ENCODE measurements around the gene GRIK1. TPM values are rescaled to one million over a fixed set of nuclear protein-coding genes. Genes with fewer than 3 reads are reported as not detected.

GRIK1 gene
- polyA plus RNA-seq, 1 donor (not counting 4 experiments of a cell fraction or from before 2014, with no cell fraction given) = not detected

DNA sequence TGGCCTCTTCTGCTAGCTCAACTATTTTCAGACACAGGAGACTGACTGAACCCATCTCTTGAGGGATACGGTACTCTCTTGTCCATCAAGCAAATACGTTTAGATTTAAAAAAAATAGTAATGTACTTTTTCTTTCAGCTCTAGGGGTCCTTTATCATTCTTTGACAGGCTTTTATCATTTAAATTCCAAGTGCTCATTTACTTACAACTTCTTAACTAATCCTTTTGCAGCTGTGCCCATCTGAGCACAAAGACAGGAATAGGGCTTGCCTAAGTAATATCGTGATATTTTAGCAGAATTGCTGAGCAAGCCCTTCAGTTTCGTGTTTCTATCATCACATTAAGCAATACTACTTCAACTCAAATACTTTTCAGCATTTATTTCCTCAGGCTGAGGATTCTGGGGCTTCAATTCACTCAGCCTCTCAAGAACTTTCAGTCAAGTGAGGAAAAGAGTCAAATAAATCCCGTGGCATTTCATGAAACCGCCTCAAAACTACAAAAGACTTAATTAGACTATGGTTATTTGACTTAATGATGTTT lies 323.5 kb downstream of the GRIK1 start:
- no peak overlapping the region for H3K4me3 ChIP-seq (ENCODE audit: control insufficient read depth in 2 of 3, extremely low read depth in 1 of 3, insufficient read depth in 2 of 3, low read depth in 1 of 3, low read length in 3 of 3)
- H2AFZ ChIP-seq (ENCODE audit: control insufficient read depth, low read length) = no peak overlapping the region
- no peak overlapping the region for H3K27ac ChIP-seq (ENCODE audit: control insufficient read depth, insufficient read depth, low read length)
- H3K9me3 ChIP-seq (ENCODE audit: control insufficient read depth, low read depth, low read length) = no peaks in the 10 kb centered on the region
- H3K9ac ChIP-seq (ENCODE audit: control insufficient read depth, extremely low read depth, insufficient read depth, low read length) = no peak overlapping the region
- dilution Hi-C loops (cut with MboI; ENCODE audit: extremely low pct_ligation_motif_present, low sequenced_read_pairs) = no loop called here
- H3K36me3 ChIP-seq (ENCODE audit: control insufficient read depth in 2 of 2, extremely low read depth in 1 of 2, insufficient read depth in 2 of 2, low read length in 2 of 2) = no peaks in the 10 kb centered on the region
- FAIRE-seq (no peak), DNase-seq (ENCODE audit: low read depth, low spot score) (no peak)
- no peaks in the 10 kb centered on the region for H3K79me2 ChIP-seq (ENCODE audit: control insufficient read depth, insufficient read depth, low read length)
- H3K4me1 ChIP-seq (ENCODE audit: control insufficient read depth, extremely low read depth, insufficient read depth, low read length) = no peaks in the 10 kb centered on the region
- H3K4me2 ChIP-seq (ENCODE audit: control insufficient read depth, extremely low read depth, insufficient read depth, low read depth, low read length) = no peak overlapping the region
- H3K27me3 ChIP-seq (ENCODE audit: control insufficient read depth, extremely low read depth, insufficient read depth, low read length) = no peaks in the 10 kb centered on the region
- no peaks in the 10 kb centered on the region for H3K9me1 ChIP-seq (ENCODE audit: control insufficient read depth, extremely low read depth, insufficient read depth, low read length)
- no peaks in the 10 kb centered on the region for H4K20me1 ChIP-seq (ENCODE audit: control insufficient read depth, extremely low read depth, insufficient read depth, low read length)
- no peak for TF ChIP-seq EZH2 (IDR thresholded peaks at IDR 0.05; ENCODE audit: low read length)
- TF ChIP-seq, protein P1, sequence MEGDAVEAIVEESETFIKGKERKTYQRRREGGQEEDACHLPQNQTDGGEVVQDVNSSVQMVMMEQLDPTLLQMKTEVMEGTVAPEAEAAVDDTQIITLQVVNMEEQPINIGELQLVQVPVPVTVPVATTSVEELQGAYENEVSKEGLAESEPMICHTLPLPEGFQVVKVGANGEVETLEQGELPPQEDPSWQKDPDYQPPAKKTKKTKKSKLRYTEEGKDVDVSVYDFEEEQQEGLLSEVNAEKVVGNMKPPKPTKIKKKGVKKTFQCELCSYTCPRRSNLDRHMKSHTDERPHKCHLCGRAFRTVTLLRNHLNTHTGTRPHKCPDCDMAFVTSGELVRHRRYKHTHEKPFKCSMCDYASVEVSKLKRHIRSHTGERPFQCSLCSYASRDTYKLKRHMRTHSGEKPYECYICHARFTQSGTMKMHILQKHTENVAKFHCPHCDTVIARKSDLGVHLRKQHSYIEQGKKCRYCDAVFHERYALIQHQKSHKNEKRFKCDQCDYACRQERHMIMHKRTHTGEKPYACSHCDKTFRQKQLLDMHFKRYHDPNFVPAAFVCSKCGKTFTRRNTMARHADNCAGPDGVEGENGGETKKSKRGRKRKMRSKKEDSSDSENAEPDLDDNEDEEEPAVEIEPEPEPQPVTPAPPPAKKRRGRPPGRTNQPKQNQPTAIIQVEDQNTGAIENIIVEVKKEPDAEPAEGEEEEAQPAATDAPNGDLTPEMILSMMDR (optimal IDR thresholded peaks at IDR 0.05 in 1 of 3, IDR thresholded peaks at IDR 0.05 in 1 of 3, conservative IDR thresholded peaks at IDR 0.05 in 1 of 3; ENCODE audit: extremely low read depth in 1 of 3, insufficient read depth in 2 of 3, low read length in 3 of 3) = no peak

DNA sequence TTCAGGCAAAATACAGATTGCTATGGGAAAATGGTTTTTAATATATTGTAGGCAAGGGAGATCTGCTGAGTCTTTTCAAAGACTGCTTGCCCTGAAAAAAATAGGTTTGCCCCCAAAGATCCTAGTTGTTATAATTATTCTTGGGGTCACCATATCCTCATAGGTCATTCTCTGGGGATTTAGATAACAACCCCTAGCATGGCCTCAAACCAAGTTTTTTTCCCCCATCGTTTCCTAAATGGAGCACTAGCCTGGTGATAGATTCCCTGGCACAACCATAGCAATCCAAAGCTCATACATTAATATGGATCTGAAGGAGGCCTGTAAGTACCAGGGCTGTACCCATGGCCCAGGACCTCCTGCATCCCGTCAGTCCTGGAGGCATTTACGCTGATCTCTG lies 325.9 kb downstream of the GRIK1 start:
- dilution Hi-C loops (cut with MboI; ENCODE audit: extremely low pct_ligation_motif_present, low sequenced_read_pairs) = no loop called here
- FAIRE-seq = no peak
- TF ChIP-seq EZH2 (IDR thresholded peaks at IDR 0.05; ENCODE audit: low read length) = no peak
- TF ChIP-seq, protein P1 (optimal IDR thresholded peaks at IDR 0.05 in 1 of 3, IDR thresholded peaks at IDR 0.05 in 1 of 3, conservative IDR thresholded peaks at IDR 0.05 in 1 of 3; ENCODE audit: extremely low read depth in 1 of 3, insufficient read depth in 2 of 3, low read length in 3 of 3) = no peak

More for the DNA sequence above, 325.9 kb downstream of the GRIK1 start:
- H3K79me2 ChIP-seq (ENCODE audit: control insufficient read depth, insufficient read depth, low read length) = no peaks in the 10 kb centered on the region
- no peak overlapping the region for H3K4me2 ChIP-seq (ENCODE audit: control insufficient read depth, extremely low read depth, insufficient read depth, low read depth, low read length)
- H2AFZ ChIP-seq (ENCODE audit: control insufficient read depth, low read length) = no peak overlapping the region
- H3K9ac ChIP-seq (ENCODE audit: control insufficient read depth, extremely low read depth, insufficient read depth, low read length) = no peak overlapping the region
- no peaks in the 10 kb centered on the region for H3K4me1 ChIP-seq (ENCODE audit: control insufficient read depth, extremely low read depth, insufficient read depth, low read length)
- no peaks in the 10 kb centered on the region for H3K27me3 ChIP-seq (ENCODE audit: control insufficient read depth, extremely low read depth, insufficient read depth, low read length)
- no peaks in the 10 kb centered on the region for H3K9me3 ChIP-seq (ENCODE audit: control insufficient read depth, low read depth, low read length)
- no peak overlapping the region for H3K27ac ChIP-seq (ENCODE audit: control insufficient read depth, insufficient read depth, low read length)
- H3K9me1 ChIP-seq (ENCODE audit: control insufficient read depth, extremely low read depth, insufficient read depth, low read length) = no peaks in the 10 kb centered on the region
- H4K20me1 ChIP-seq (ENCODE audit: control insufficient read depth, extremely low read depth, insufficient read depth, low read length) = no peaks in the 10 kb centered on the region
- H3K36me3 ChIP-seq (ENCODE audit: control insufficient read depth in 2 of 2, extremely low read depth in 1 of 2, insufficient read depth in 2 of 2, low read length in 2 of 2) = no peaks in the 10 kb centered on the region
- DNase-seq (ENCODE audit: low read depth, low spot score) = no peak
- no peak overlapping the region for H3K4me3 ChIP-seq (ENCODE audit: control insufficient read depth in 2 of 3, extremely low read depth in 1 of 3, insufficient read depth in 2 of 3, low read depth in 1 of 3, low read length in 3 of 3)

All from keratinocyte (primary cell).